HCT116 (cell line): ENCODE data around the gene C12orf43.

Experiments used
- CEBPB ChIP-seq: IDR thresholded peaks from 2 replicates; pipeline ENCODE4 v1.6.1; 2012; ENCODE audit warnings: low read depth
- ELF1 ChIP-seq: IDR thresholded peaks from 2 replicates; pipeline ENCODE4 v1.6.1; 2012; ENCODE audit warnings: low read depth, borderline replicate concordance
- EZH2 ChIP-seq: fragments of 200-600 bp; sonication (generic); IDR thresholded peaks from 2 replicates; pipeline ENCODE4 v1.6.1; 2017; ENCODE audit warnings: antibody characterized with exemption, mixed run types
- FOSL1 ChIP-seq: IDR thresholded peaks from 2 replicates; pipeline ENCODE4 v1.6.1; 2012; ENCODE audit warnings: low read depth
- JUND ChIP-seq: IDR thresholded peaks from 2 replicates; pipeline ENCODE4 v1.6.1; 2012
- POLR2A ChIP-seq: IDR thresholded peaks from 2 replicates; pipeline ENCODE4 v1.7.0; 2011; ENCODE audit warnings: borderline replicate concordance; ENCODE audit not compliant: insufficient read depth, insufficient read length; ENCODE audit errors: extremely low read depth
- POLR2AphosphoS5 ChIP-seq: IDR thresholded peaks from 2 replicates; pipeline ENCODE4 v1.6.1; 2011; ENCODE audit warnings: mild to moderate bottlenecking, low read depth, low read length, moderate library complexity
- SP1 ChIP-seq: IDR thresholded peaks from 2 replicates; pipeline ENCODE4 v1.6.1; 2012; ENCODE audit warnings: low read depth
- TF ChIP-seq, protein P1 (sequence below), 3 experiments: fragments of 200-600 bp in 1 of 3; sonication (generic) in 1 of 3; IDR thresholded peaks in 2 of 3; conservative IDR thresholded peaks in 1 of 3; 2 replicates each; pipeline ENCODE4 v1.5.1; 2012 to 2017; ENCODE audit warnings: low read depth in 2 of 3, low read length in 2 of 3, antibody characterized with exemption in 1 of 3, borderline replicate concordance in 1 of 3, control low read depth in 1 of 3, mild to moderate bottlenecking in 1 of 3, mixed read lengths in 1 of 3, mixed run types in 1 of 3, moderate library complexity in 1 of 3; ENCODE audit not compliant: insufficient read depth in 1 of 3
- TF ChIP-seq, protein P2 (sequence below): IDR thresholded peaks from 2 replicates; pipeline ENCODE4 v1.6.1; 2012
- TF ChIP-seq, protein P3 (sequence below): IDR thresholded peaks from 2 replicates; pipeline ENCODE4 v1.6.1; 2012; ENCODE audit warnings: low read depth

DNA sequence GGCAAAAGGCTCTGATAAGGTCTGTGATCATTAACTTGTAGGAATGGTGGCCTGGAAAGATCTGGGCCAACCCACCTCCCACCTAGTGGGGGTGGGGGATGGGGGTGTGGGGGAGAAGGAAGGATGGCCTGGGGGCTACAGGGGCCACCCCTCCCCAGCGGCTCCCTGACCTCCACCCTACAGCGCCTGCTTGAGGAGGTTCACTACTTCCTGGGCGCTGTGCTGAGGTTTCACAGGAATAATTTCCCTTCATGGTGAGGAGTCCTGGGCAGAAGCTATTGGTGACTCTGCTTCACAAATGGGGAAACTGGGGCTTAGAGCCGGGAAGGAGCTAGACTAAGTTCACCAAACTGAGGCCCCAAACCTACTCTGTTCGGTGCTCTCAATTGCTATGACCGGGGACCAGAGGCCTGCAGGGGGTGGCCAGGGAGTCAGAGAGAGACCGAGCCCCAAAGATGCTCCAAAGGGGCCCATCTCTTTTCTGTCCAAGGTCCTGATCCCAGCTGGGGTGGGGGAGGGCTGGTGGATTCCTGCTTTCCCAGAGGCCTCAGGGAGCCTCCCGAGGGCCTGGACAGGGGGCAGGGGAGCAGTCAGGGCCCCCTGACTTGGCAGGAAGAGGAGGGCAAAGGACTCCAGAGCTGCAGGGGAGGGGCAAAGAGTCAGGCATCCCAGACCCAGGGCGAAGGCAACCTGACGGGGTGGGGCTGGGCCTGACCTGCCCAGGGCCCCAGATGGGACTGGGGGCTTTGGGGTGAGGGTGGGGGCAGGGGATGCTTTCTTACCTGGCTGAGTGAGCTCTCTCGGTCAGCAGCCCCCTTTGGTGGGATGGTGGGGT is 36.2 kb downstream of the C12orf43 start:
- TF ChIP-seq FOSL1 (no peak), POLR2A (no peak), POLR2AphosphoS5 (no peak), ELF1 (no peak), CEBPB (no peak), JUND (no peak), EZH2 (no peak), SP1 (no peak)
- TF ChIP-seq, protein P1, sequence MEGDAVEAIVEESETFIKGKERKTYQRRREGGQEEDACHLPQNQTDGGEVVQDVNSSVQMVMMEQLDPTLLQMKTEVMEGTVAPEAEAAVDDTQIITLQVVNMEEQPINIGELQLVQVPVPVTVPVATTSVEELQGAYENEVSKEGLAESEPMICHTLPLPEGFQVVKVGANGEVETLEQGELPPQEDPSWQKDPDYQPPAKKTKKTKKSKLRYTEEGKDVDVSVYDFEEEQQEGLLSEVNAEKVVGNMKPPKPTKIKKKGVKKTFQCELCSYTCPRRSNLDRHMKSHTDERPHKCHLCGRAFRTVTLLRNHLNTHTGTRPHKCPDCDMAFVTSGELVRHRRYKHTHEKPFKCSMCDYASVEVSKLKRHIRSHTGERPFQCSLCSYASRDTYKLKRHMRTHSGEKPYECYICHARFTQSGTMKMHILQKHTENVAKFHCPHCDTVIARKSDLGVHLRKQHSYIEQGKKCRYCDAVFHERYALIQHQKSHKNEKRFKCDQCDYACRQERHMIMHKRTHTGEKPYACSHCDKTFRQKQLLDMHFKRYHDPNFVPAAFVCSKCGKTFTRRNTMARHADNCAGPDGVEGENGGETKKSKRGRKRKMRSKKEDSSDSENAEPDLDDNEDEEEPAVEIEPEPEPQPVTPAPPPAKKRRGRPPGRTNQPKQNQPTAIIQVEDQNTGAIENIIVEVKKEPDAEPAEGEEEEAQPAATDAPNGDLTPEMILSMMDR (IDR thresholded peaks at IDR 0.05 in 2 of 3, conservative IDR thresholded peaks at IDR 0.05 in 1 of 3; ENCODE audit: borderline replicate concordance in 1 of 3, insufficient read depth in 1 of 3, low read depth in 2 of 3, low read length in 2 of 3), result no peak
- TF ChIP-seq, protein P2, sequence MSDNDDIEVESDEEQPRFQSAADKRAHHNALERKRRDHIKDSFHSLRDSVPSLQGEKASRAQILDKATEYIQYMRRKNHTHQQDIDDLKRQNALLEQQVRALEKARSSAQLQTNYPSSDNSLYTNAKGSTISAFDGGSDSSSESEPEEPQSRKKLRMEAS, result no peak
- TF ChIP-seq, protein P3, sequence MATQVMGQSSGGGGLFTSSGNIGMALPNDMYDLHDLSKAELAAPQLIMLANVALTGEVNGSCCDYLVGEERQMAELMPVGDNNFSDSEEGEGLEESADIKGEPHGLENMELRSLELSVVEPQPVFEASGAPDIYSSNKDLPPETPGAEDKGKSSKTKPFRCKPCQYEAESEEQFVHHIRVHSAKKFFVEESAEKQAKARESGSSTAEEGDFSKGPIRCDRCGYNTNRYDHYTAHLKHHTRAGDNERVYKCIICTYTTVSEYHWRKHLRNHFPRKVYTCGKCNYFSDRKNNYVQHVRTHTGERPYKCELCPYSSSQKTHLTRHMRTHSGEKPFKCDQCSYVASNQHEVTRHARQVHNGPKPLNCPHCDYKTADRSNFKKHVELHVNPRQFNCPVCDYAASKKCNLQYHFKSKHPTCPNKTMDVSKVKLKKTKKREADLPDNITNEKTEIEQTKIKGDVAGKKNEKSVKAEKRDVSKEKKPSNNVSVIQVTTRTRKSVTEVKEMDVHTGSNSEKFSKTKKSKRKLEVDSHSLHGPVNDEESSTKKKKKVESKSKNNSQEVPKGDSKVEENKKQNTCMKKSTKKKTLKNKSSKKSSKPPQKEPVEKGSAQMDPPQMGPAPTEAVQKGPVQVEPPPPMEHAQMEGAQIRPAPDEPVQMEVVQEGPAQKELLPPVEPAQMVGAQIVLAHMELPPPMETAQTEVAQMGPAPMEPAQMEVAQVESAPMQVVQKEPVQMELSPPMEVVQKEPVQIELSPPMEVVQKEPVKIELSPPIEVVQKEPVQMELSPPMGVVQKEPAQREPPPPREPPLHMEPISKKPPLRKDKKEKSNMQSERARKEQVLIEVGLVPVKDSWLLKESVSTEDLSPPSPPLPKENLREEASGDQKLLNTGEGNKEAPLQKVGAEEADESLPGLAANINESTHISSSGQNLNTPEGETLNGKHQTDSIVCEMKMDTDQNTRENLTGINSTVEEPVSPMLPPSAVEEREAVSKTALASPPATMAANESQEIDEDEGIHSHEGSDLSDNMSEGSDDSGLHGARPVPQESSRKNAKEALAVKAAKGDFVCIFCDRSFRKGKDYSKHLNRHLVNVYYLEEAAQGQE, result no peak; the same call in 1 of the 2 replicates
